Fibroblast of lung (primary cell): Measurements from ENCODE around the gene ARID1B. TPM values are rescaled to one million over a fixed set of nuclear protein-coding genes. Genes with fewer than 3 reads are reported as not detected.

Experiments
- DNase-seq, 2 donors: peaks; one replicate each; pipeline versions ENCODE4 v3.0.0 to v3.0.0-alpha.2; 2010; ENCODE audit warnings: low read depth in 2 of 2
- H2AFZ ChIP-seq: 2 replicates; pipeline ENCODE4 v1.5.1; 2012; ENCODE audit warnings: low read length, control low read depth, inconsistent platforms
- H3K27ac ChIP-seq: 2 replicates; pipeline ENCODE4 v1.5.1; 2011; ENCODE audit warnings: low read length, control low read depth; ENCODE audit not compliant: insufficient read depth
- H3K27me3 ChIP-seq: 2 replicates; pipeline ENCODE4 v1.5.1; 2011; ENCODE audit warnings: mild to moderate bottlenecking, low read length; ENCODE audit not compliant: control insufficient read depth, insufficient read depth
- H3K36me3 ChIP-seq: 2 replicates; pipeline ENCODE4 v1.5.1; 2011; ENCODE audit warnings: low read length; ENCODE audit not compliant: control insufficient read depth, insufficient read depth
- H3K4me1 ChIP-seq: 2 replicates; pipeline ENCODE4 v1.5.1; 2011; ENCODE audit warnings: low read length; ENCODE audit not compliant: control insufficient read depth, insufficient read depth; ENCODE audit errors: extremely low read depth
- H3K4me2 ChIP-seq: 2 replicates; pipeline ENCODE4 v1.5.1; 2011; ENCODE audit warnings: low read length, control low read depth; ENCODE audit not compliant: insufficient read depth; ENCODE audit errors: extremely low read depth
- H3K4me3 ChIP-seq, 4 experiments: fragments of 200-600 bp in 1 of 4; sonication (generic) in 1 of 4; replicated peaks in 1 of 4; 2 replicates each; pipeline ENCODE4 v1.5.1; 2011 to 2016; ENCODE audit warnings: low read length in 4 of 4, low read depth in 3 of 4, mild to moderate bottlenecking in 3 of 4, control low read depth in 2 of 4, inconsistent platforms in 1 of 4, mixed read lengths in 1 of 4; ENCODE audit not compliant: insufficient read depth in 1 of 4; ENCODE audit errors: control extremely low read depth in 1 of 4
- H3K79me2 ChIP-seq: 2 replicates; pipeline ENCODE4 v1.5.1; 2012; ENCODE audit warnings: mild to moderate bottlenecking, low read length, inconsistent platforms; ENCODE audit not compliant: control insufficient read depth, insufficient read depth
- H3K9ac ChIP-seq: 2 replicates; pipeline ENCODE4 v1.5.1; 2011; ENCODE audit warnings: mild to moderate bottlenecking, low read length, control low read depth; ENCODE audit not compliant: insufficient read depth
- H3K9me3 ChIP-seq: 2 replicates; pipeline ENCODE4 v1.5.1; 2012; ENCODE audit warnings: low read depth, low read length; ENCODE audit not compliant: control insufficient read depth, insufficient read depth
- H4K20me1 ChIP-seq: 2 replicates; pipeline ENCODE4 v1.5.1; 2011; ENCODE audit warnings: low read length; ENCODE audit not compliant: control insufficient read depth, insufficient read depth; ENCODE audit errors: extremely low read depth
- EZH2 ChIP-seq: IDR thresholded peaks from 2 replicates; pipeline ENCODE4 v1.5.1; 2012; ENCODE audit warnings: low read length, control low read depth, mild to moderate bottlenecking; ENCODE audit errors: missing control alignments
- polyA plus RNA-seq, 2 donors: library from polyadenylated mRNA; depleted of rRNA in 1 of 2; stranded (reverse) in 1 of 2; unstranded in 1 of 2; fragments of >200 nt; gene quantifications; 2 replicates each; pipeline ENCODE4 v1.2.1, GENCODE V29; 2011 to 2012; ENCODE audit warnings: missing spikeins in 1 of 2
- total RNA-seq: library from RNA; depleted of rRNA; stranded (reverse); fragments of >200 nt; gene quantifications from 2 replicates; pipeline ENCODE4 v1.2.1, GENCODE V29; 2014
- TF ChIP-seq, protein P1 (sequence below), 2 donors: IDR thresholded peaks in 1 of 2; conservative IDR thresholded peaks in 1 of 2; 1 replicate in 1 of 2; 2 replicates in 1 of 2; pipeline ENCODE4 v1.5.1; 2011 to 2012; ENCODE audit warnings: low read length in 2 of 2, control low read depth in 1 of 2, inconsistent platforms in 1 of 2, low read depth in 1 of 2, mild to moderate bottlenecking in 1 of 2

Gene ARID1B
- total and polyA plus RNA-seq, 2 donors (not counting 1 experiment from before 2014, with no cell fraction given), result 15.4 to 41.9 TPM

- Histone ChIP-seq H3K9me3 (no peaks in the 10 kb centered on the region), H3K36me3 (peaks cover 4% of the 10 kb centered on the region), H4K20me1 (no peaks in the 10 kb centered on the region), H3K9ac (no peak overlapping the region), H3K4me1 (peaks cover 5% of the 10 kb centered on the region), H3K79me2 (no peaks in the 10 kb centered on the region), H3K4me3 (no peak overlapping the region), H3K27me3 (no peaks in the 10 kb centered on the region), H3K4me2 (no peak overlapping the region), H2AFZ (no peak overlapping the region), H3K27ac (no peak overlapping the region)
- TF ChIP-seq, protein P1, sequence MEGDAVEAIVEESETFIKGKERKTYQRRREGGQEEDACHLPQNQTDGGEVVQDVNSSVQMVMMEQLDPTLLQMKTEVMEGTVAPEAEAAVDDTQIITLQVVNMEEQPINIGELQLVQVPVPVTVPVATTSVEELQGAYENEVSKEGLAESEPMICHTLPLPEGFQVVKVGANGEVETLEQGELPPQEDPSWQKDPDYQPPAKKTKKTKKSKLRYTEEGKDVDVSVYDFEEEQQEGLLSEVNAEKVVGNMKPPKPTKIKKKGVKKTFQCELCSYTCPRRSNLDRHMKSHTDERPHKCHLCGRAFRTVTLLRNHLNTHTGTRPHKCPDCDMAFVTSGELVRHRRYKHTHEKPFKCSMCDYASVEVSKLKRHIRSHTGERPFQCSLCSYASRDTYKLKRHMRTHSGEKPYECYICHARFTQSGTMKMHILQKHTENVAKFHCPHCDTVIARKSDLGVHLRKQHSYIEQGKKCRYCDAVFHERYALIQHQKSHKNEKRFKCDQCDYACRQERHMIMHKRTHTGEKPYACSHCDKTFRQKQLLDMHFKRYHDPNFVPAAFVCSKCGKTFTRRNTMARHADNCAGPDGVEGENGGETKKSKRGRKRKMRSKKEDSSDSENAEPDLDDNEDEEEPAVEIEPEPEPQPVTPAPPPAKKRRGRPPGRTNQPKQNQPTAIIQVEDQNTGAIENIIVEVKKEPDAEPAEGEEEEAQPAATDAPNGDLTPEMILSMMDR (conservative IDR thresholded peaks at IDR 0.05 in 1 of 2, IDR thresholded peaks at IDR 0.05 in 1 of 2; ENCODE audit: low read depth in 1 of 2, low read length in 2 of 2), result no peak
- no peak for TF ChIP-seq EZH2
- peak in 1 of 2 donors; percentile 50 for DNase-seq
Observed at GRCh38 chr6:157135691-157136090, 358.5 kb downstream of the ARID1B start.

DNA sequence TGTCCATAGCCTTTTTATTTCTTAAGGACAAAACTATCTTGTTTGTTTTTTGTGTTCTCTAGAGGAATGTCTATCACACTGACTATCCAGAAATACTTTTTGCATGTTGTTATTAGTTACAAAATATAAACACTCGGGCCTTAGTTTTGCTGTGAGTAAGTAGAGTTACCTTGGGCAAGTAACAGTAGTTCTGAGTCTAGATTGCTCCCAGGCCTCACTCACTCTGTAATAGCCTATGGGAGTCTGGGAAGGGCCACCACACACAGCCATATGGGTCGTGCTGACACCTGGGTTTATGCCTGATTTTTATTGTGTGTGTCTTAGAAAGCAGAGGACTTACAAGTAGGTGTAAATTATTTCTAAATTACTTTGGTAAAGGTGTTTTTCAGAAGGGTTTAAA, 360.3 kb downstream of the ARID1B start:
- no peaks in the 10 kb centered on the region for H3K79me2 ChIP-seq
- H3K9ac ChIP-seq, result no peak overlapping the region

GRCh38 chr6:157139054-157139708, 362.0 kb downstream of the ARID1B start:
- no peaks in the 10 kb centered on the region for H3K9me3 ChIP-seq
- H3K79me2 ChIP-seq, result no peaks in the 10 kb centered on the region
- TF ChIP-seq EZH2, result no peak
- TF ChIP-seq, protein P1 (conservative IDR thresholded peaks at IDR 0.05 in 1 of 2, IDR thresholded peaks at IDR 0.05 in 1 of 2; ENCODE audit: low read depth in 1 of 2, low read length in 2 of 2), result no peak
- H3K9ac ChIP-seq, result no peak overlapping the region
- no peak overlapping the region for H3K4me2 ChIP-seq
- H2AFZ ChIP-seq, result no peak overlapping the region
- H3K27me3 ChIP-seq, result no peaks in the 10 kb centered on the region
- no peaks in the 10 kb centered on the region for H4K20me1 ChIP-seq
- H3K36me3 ChIP-seq, result peaks cover 1% of the 10 kb centered on the region
- H3K4me1 ChIP-seq, result peaks cover 14% of the 10 kb centered on the region
- DNase-seq, result no peak
- H3K27ac ChIP-seq, result no peak overlapping the region
- no peak overlapping the region for H3K4me3 ChIP-seq

More for the DNA sequence above, 360.3 kb downstream of the ARID1B start:
- Histone ChIP-seq H2AFZ (no peak overlapping the region), H4K20me1 (no peaks in the 10 kb centered on the region), H3K27me3 (no peaks in the 10 kb centered on the region), H3K4me1 (peaks cover 5% of the 10 kb centered on the region), H3K4me3 (no peak overlapping the region), H3K27ac (no peak overlapping the region), H3K9me3 (no peaks in the 10 kb centered on the region), H3K36me3 (peaks cover 4% of the 10 kb centered on the region), H3K4me2 (no peak overlapping the region)
- no peak for DNase-seq
- no peak for TF ChIP-seq EZH2
- TF ChIP-seq, protein P1 (conservative IDR thresholded peaks at IDR 0.05 in 1 of 2, IDR thresholded peaks at IDR 0.05 in 1 of 2; ENCODE audit: low read depth in 1 of 2, low read length in 2 of 2), result no peak
